Non-pigmented ciliary epithelial cell (primary cell): ENCODE results near the gene COX4I1.
"Not testable (repeated sequence)": the region's sequence is repeated elsewhere in the genome, so short reads cannot be mapped to it uniquely, and the experiment has no call there.

Experiments used
- DNase-seq: peaks from one replicate; pipeline ENCODE4 v3.0.0-alpha.2; 2010; ENCODE audit warnings: low read depth

The COX4I1 gene

GRCh38 chr16:85824161-85825135, 25.0 kb downstream of the COX4I1 start:
- no peak for DNase-seq

- no peak for DNase-seq
Observed at GRCh38 chr16:85825326-85825725, 25.8 kb downstream of the COX4I1 start.

- DNase-seq: no peak
Observed at GRCh38 chr16:85826686-85827247, 27.3 kb downstream of the COX4I1 start.

- no peak for DNase-seq
Observed at GRCh38 chr16:85828166-85828565, 28.7 kb downstream of the COX4I1 start.

- DNase-seq: no peak
Observed at GRCh38 chr16:85829171-85829719, 29.8 kb downstream of the COX4I1 start.

- DNase-seq: no peak
Observed at GRCh38 chr16:85829751-85830445, 30.4 kb downstream of the COX4I1 start.

GRCh38 chr16:85830821-85831220, 31.3 kb downstream of the COX4I1 start:
- DNase-seq: no peak

- DNase-seq: no peak
Observed at GRCh38 chr16:85832570-85833218, 33.2 kb downstream of the COX4I1 start.

GRCh38 chr16:85833219-85833920, 33.9 kb downstream of the COX4I1 start:
- no peak for DNase-seq

GRCh38 chr16:85834741-85835140, 35.2 kb downstream of the COX4I1 start:
- DNase-seq: no peak

- no peak for DNase-seq
Observed at GRCh38 chr16:85835227-85835751, 35.8 kb downstream of the COX4I1 start.

- DNase-seq: no peak
Observed at GRCh38 chr16:85835956-85836705, 36.6 kb downstream of the COX4I1 start.

- no peak for DNase-seq
Observed at GRCh38 chr16:85836706-85837582, 37.4 kb downstream of the COX4I1 start.

GRCh38 chr16:85837654-85838053, 38.2 kb downstream of the COX4I1 start:
- DNase-seq: not testable (repeated sequence)

- DNase-seq: no peak
Observed at GRCh38 chr16:85838381-85838780, 38.9 kb downstream of the COX4I1 start.

- no peak for DNase-seq
Observed at GRCh38 chr16:85838876-85839585, 39.5 kb downstream of the COX4I1 start.

GRCh38 chr16:85839681-85840240, 40.3 kb downstream of the COX4I1 start:
- no peak for DNase-seq

GRCh38 chr16:85840395-85840794, 40.9 kb downstream of the COX4I1 start:
- DNase-seq: no peak
